Epithelial cell of proximal tubule (primary cell): ENCODE measurements around the gene CTRB1. TPM values are rescaled to one million over a fixed set of nuclear protein-coding genes. Genes with fewer than 3 reads are reported as not detected.
"Not testable (repeated sequence)": the region's sequence is repeated elsewhere in the genome, so short reads cannot be mapped to it uniquely, and the experiment has no call there.

Experiments used
- DNase-seq: peaks from one replicate; pipeline ENCODE4 v3.0.0-alpha.2; 2011; ENCODE audit warnings: low read depth
- H3K4me3 ChIP-seq: 2 replicates; pipeline ENCODE4 v1.5.1; 2011; ENCODE audit warnings: low read depth, mild to moderate bottlenecking, low read length
- CTCF ChIP-seq: conservative IDR thresholded peaks from 2 replicates; pipeline ENCODE4 v1.5.1; 2012; ENCODE audit warnings: low read depth, mild to moderate bottlenecking, low read length
- total RNA-seq: library from RNA; depleted of rRNA; stranded (reverse); fragments of >200 nt; gene quantifications from 2 replicates; pipeline ENCODE4 v1.2.3, GENCODE V29; 2015

CTRB1 gene
- total RNA-seq, 1 donor from 2014 or later, result not detected

GRCh38 chr16:75238853-75239541 lies 20.2 kb downstream of the CTRB1 start:
- DNase-seq, result no peak
- peak; percentile 19 for TF ChIP-seq CTCF

GRCh38 chr16:75239542-75240122 lies 20.8 kb downstream of the CTRB1 start:
- no peak for DNase-seq
- TF ChIP-seq CTCF, result no peak
- H3K4me3 ChIP-seq, result no peak overlapping the region

More at GRCh38 chr16:75238853-75239541, 20.2 kb downstream of the CTRB1 start:
- no peak overlapping the region for H3K4me3 ChIP-seq

- DNase-seq, H3K4me3 ChIP-seq: not testable (repeated sequence)
These were observed 21.8 kb downstream of the CTRB1 start for GRCh38 chr16:75240633-75241032.

- no peak for TF ChIP-seq CTCF
- no peak overlapping the region for H3K4me3 ChIP-seq
- DNase-seq, result no peak
These were observed 22.6 kb downstream of the CTRB1 start for GRCh38 chr16:75241412-75241811.

- no peak for TF ChIP-seq CTCF
- no peak for DNase-seq
- H3K4me3 ChIP-seq, result no peak overlapping the region
These were observed 23.2 kb downstream of the CTRB1 start for GRCh38 chr16:75241955-75242354.

- not testable (repeated sequence) for DNase-seq
These were observed 23.8 kb downstream of the CTRB1 start for GRCh38 chr16:75242436-75243078.

GRCh38 chr16:75243667-75244224 lies 25.0 kb downstream of the CTRB1 start:
- TF ChIP-seq CTCF, result no peak
- no peak overlapping the region for H3K4me3 ChIP-seq
- no peak for DNase-seq

More at GRCh38 chr16:75242436-75243078, 23.8 kb downstream of the CTRB1 start:
- H3K4me3 ChIP-seq, result not testable (repeated sequence)
